T-helper 2 cell treated with Interferon-gamma antibody and Interleukin-4, amounts not matched to agents 5 μg/mL and 100 μg/mL, for 36 hours (primary cell): ENCODE measurements around the gene GPR150.

Source experiments
- DNase-seq: peaks from one replicate; pipeline ENCODE4 v3.0.0; 2021; ENCODE audit warnings: low spot score
- H3K27ac Mint-ChIP-seq: one replicate; pipeline ENCODE4 v1.8.0; 2021; ENCODE audit warnings: mild to moderate bottlenecking, mixed read lengths
- H3K27me3 Mint-ChIP-seq: one replicate; pipeline ENCODE4 v1.8.0; 2021; ENCODE audit warnings: low read depth, mixed read lengths
- H3K36me3 Mint-ChIP-seq: one replicate; pipeline ENCODE4 v1.8.0; 2021; ENCODE audit warnings: low read depth, mixed read lengths
- H3K4me1 Mint-ChIP-seq: one replicate; pipeline ENCODE4 v1.8.0; 2021; ENCODE audit warnings: low read depth, mixed read lengths
- H3K4me3 Mint-ChIP-seq: one replicate; pipeline ENCODE4 v1.8.0; 2022; ENCODE audit warnings: mild to moderate bottlenecking, moderate library complexity, mixed read lengths
- H3K9me3 Mint-ChIP-seq: one replicate; pipeline ENCODE4 v1.8.0; 2021; ENCODE audit warnings: mixed read lengths

GPR150 gene

GRCh38 chr5:95620030-95620869 is at the start of gene GPR150:
GPR150 (plus strand) TSS chr5:95620087; CDS start chr5:95620276, 189 bp downstream.
- H3K9me3 Mint-ChIP-seq: no peaks in the 10 kb centered on the region
- H3K36me3 Mint-ChIP-seq: peaks cover 4% of the 10 kb centered on the region
- peaks cover 18% of the 10 kb centered on the region for H3K27me3 Mint-ChIP-seq
- H3K27ac Mint-ChIP-seq: peak within 1 kb of the TSS; percentile 77
- peaks cover 32% of the 10 kb centered on the region for H3K4me1 Mint-ChIP-seq
- DNase-seq: peak; percentile 68
- peak within 1 kb of the TSS; percentile 89 for H3K4me3 Mint-ChIP-seq

GRCh38 chr5:95572016-95572415 is 47.9 kb upstream of the GPR150 start:
- no peak overlapping the region for H3K27ac Mint-ChIP-seq
- no peaks in the 10 kb centered on the region for H3K9me3 Mint-ChIP-seq
- DNase-seq: no peak
- no peaks in the 10 kb centered on the region for H3K27me3 Mint-ChIP-seq
- no peaks in the 10 kb centered on the region for H3K36me3 Mint-ChIP-seq
- no peak overlapping the region for H3K4me3 Mint-ChIP-seq
- no peaks in the 10 kb centered on the region for H3K4me1 Mint-ChIP-seq

GRCh38 chr5:95581576-95581975 is 38.3 kb upstream of the GPR150 start:
- no peak for DNase-seq
- peaks cover 7% of the 10 kb centered on the region for H3K36me3 Mint-ChIP-seq
- H3K27me3 Mint-ChIP-seq: no peaks in the 10 kb centered on the region
- H3K27ac Mint-ChIP-seq: no peak overlapping the region
- H3K4me3 Mint-ChIP-seq: no peak overlapping the region
- no peaks in the 10 kb centered on the region for H3K9me3 Mint-ChIP-seq
- no peaks in the 10 kb centered on the region for H3K4me1 Mint-ChIP-seq

- Mint-ChIP-seq H3K4me1 (no peaks in the 10 kb centered on the region), H3K27me3 (no peaks in the 10 kb centered on the region), H3K4me3 (no peak overlapping the region), H3K27ac (no peak overlapping the region), H3K9me3 (no peaks in the 10 kb centered on the region), H3K36me3 (peaks cover 7% of the 10 kb centered on the region)
- no peak for DNase-seq
Observed at GRCh38 chr5:95583992-95584391, 35.9 kb upstream of the GPR150 start.

GRCh38 chr5:95590880-95591279 is 29.0 kb upstream of the GPR150 start:
- DNase-seq: peak; percentile 16
- H3K4me3 Mint-ChIP-seq: peak overlapping the region; percentile 50
- H3K9me3 Mint-ChIP-seq: no peaks in the 10 kb centered on the region
- peak overlapping the region; percentile 65 for H3K27ac Mint-ChIP-seq
- H3K27me3 Mint-ChIP-seq: no peaks in the 10 kb centered on the region
- H3K36me3 Mint-ChIP-seq: peaks cover 2% of the 10 kb centered on the region
- peaks cover 27% of the 10 kb centered on the region for H3K4me1 Mint-ChIP-seq

- peak overlapping the region; percentile 6 for H3K27ac Mint-ChIP-seq
- no peaks in the 10 kb centered on the region for H3K27me3 Mint-ChIP-seq
- peak; percentile 14 for DNase-seq
Observed at GRCh38 chr5:95591490-95591901, 28.4 kb upstream of the GPR150 start.

DNA sequence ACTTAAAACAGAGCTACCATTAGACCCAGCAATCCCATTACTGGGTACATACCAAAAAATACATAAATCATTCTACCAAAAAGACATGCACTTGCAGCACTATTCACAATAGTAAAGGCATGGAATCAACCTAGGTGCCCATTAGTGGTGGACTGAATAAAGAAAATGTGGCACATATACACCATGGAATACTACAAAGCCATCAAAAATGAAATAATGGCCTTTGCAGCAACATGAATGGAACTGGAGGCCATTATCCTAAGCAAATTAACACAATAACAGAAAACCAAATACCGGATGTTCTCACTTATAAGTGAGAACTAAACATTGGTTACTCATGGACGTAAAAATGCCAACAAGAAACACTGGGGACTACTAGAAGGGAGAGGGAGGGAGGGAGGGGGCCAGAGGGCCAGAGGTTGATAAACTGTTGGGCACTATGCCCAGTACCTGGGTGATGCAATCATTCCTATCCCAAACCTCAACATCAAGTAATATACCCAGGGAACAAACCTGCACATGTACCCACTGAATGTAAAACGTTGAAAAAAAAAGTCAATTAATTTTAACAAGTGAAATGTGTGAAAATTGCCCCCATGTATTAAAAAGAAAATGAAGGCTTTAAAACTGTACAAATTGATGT is 24.5 kb upstream of the GPR150 start:
- Mint-ChIP-seq H3K9me3 (no peaks in the 10 kb centered on the region), H3K27me3 (no peaks in the 10 kb centered on the region)

More at GRCh38 chr5:95591490-95591901, 28.4 kb upstream of the GPR150 start:
- peaks cover 27% of the 10 kb centered on the region for H3K4me1 Mint-ChIP-seq
- peak overlapping the region; percentile 50 for H3K4me3 Mint-ChIP-seq
- peaks cover 2% of the 10 kb centered on the region for H3K36me3 Mint-ChIP-seq
- H3K9me3 Mint-ChIP-seq: no peaks in the 10 kb centered on the region

DNA sequence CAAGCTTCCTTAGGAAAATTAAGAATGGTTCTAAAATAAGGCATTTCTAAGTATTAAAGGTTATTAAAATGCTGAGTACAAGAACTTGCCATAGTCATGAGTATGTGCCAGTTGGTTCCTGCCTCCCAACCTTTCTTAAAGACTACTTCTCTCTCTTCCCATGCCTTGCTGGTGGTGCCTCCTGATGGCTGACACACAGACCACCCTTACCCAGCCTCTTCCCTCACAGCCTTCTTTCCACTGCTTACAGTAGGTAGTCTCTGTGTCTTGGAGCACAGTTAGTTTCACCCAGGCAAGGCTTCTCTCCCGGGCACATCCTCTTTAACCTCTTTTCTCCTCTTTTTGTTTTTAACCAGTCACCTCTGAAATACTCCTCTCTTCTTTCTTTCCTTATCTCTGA is 20.6 kb upstream of the GPR150 start:
- Mint-ChIP-seq H3K4me1 (no peaks in the 10 kb centered on the region), H3K9me3 (no peaks in the 10 kb centered on the region), H3K27ac (no peak overlapping the region), H3K27me3 (no peaks in the 10 kb centered on the region), H3K4me3 (no peak overlapping the region), H3K36me3 (peaks cover 6% of the 10 kb centered on the region)
- DNase-seq: no peak

More for the DNA sequence above, 24.5 kb upstream of the GPR150 start:
- H3K27ac Mint-ChIP-seq: no peak overlapping the region
- DNase-seq: no peak
- peaks cover 22% of the 10 kb centered on the region for H3K4me1 Mint-ChIP-seq
- no peak overlapping the region for H3K4me3 Mint-ChIP-seq
- peaks cover 2% of the 10 kb centered on the region for H3K36me3 Mint-ChIP-seq

- H3K4me3 Mint-ChIP-seq: no peak overlapping the region
- no peaks in the 10 kb centered on the region for H3K27me3 Mint-ChIP-seq
- H3K4me1 Mint-ChIP-seq: no peaks in the 10 kb centered on the region
- no peaks in the 10 kb centered on the region for H3K9me3 Mint-ChIP-seq
- no peak overlapping the region for H3K27ac Mint-ChIP-seq
- no peak for DNase-seq
- peaks cover 9% of the 10 kb centered on the region for H3K36me3 Mint-ChIP-seq
Observed at GRCh38 chr5:95600557-95600956, 19.3 kb upstream of the GPR150 start.

GRCh38 chr5:95605786-95606185 is 14.1 kb upstream of the GPR150 start:
- Mint-ChIP-seq H3K4me1 (no peaks in the 10 kb centered on the region), H3K9me3 (no peaks in the 10 kb centered on the region), H3K4me3 (no peak overlapping the region), H3K27ac (no peak overlapping the region), H3K27me3 (no peaks in the 10 kb centered on the region), H3K36me3 (peaks cover 11% of the 10 kb centered on the region)
- no peak for DNase-seq

DNA sequence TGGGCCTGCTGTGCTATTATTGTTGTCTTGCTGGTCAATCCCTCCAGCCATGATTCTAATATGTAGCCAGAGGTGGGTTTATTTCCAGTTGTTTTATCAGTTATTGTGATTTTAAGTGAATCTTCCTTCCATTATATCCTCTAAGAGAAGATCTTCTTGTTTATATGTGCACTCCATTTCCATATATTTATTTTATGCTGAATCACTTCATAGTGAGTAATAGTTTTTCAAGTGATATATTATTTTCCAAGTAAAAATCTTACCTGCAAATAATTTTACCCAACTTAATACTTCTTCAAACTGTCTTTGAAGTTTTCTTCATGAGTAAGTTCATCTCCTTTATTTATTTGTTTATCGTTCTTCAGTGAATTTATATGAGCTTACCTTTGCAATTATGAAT is 13.5 kb upstream of the GPR150 start:
- no peak overlapping the region for H3K27ac Mint-ChIP-seq
- no peaks in the 10 kb centered on the region for H3K9me3 Mint-ChIP-seq
- H3K4me1 Mint-ChIP-seq: no peaks in the 10 kb centered on the region
- no peaks in the 10 kb centered on the region for H3K27me3 Mint-ChIP-seq
- no peak for DNase-seq
- peaks cover 10% of the 10 kb centered on the region for H3K36me3 Mint-ChIP-seq
- no peak overlapping the region for H3K4me3 Mint-ChIP-seq

GRCh38 chr5:95609711-95610110 is 10.2 kb upstream of the GPR150 start:
- Mint-ChIP-seq H3K27me3 (no peaks in the 10 kb centered on the region), H3K4me3 (no peak overlapping the region), H3K27ac (no peak overlapping the region), H3K9me3 (peaks cover 15% of the 10 kb centered on the region), H3K36me3 (peaks cover 18% of the 10 kb centered on the region), H3K4me1 (peaks cover under 1% of the 10 kb centered on the region)
- DNase-seq: no peak

DNA sequence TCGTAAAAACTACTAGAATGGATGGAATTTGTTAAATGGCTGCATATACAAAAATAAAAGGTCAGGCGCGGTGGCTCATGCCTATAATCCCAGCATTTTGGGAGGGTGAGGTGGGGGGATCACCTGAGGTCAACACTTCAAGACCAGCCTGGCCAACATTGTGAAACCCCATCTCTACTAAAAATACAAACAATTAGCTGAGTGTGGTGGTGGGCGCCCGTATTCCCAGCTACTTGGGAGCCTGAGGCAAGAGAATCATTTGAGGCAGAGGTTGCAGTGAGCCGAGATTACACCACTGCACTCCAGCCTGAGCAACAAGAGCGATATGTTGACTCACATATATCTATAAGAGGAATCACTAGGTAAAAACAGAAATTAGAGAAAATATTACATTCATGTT is 9.3 kb upstream of the GPR150 start:
- H3K27ac Mint-ChIP-seq: no peak overlapping the region
- no peak for DNase-seq
- peaks cover 20% of the 10 kb centered on the region for H3K36me3 Mint-ChIP-seq
- no peaks in the 10 kb centered on the region for H3K27me3 Mint-ChIP-seq
- H3K4me3 Mint-ChIP-seq: no peak overlapping the region
- H3K9me3 Mint-ChIP-seq: peaks cover 15% of the 10 kb centered on the region
- peaks cover 5% of the 10 kb centered on the region for H3K4me1 Mint-ChIP-seq

GRCh38 chr5:95611396-95611795 is 8.5 kb upstream of the GPR150 start:
- H3K9me3 Mint-ChIP-seq: peaks cover 15% of the 10 kb centered on the region
- peaks cover 7% of the 10 kb centered on the region for H3K4me1 Mint-ChIP-seq
- no peaks in the 10 kb centered on the region for H3K27me3 Mint-ChIP-seq
- no peak for DNase-seq
- H3K4me3 Mint-ChIP-seq: no peak overlapping the region
- peaks cover 20% of the 10 kb centered on the region for H3K36me3 Mint-ChIP-seq
- H3K27ac Mint-ChIP-seq: no peak overlapping the region
